Trophoblast cell (in vitro differentiated cells and primary cell): Measurements from ENCODE around the gene ATG10.

ENCODE experiments used
- DNase-seq, 2 donors: peaks; one replicate each; pipeline ENCODE4 v3.0.0-alpha.2; 2016
- H2AFZ ChIP-seq: 2 replicates; pipeline ENCODE4 v1.6.1; 2013; ENCODE audit warnings: low read length, moderate library complexity, mild to moderate bottlenecking; ENCODE audit not compliant: insufficient read depth, poor library complexity
- H2AK5ac ChIP-seq: 2 replicates; pipeline ENCODE4 v1.6.1; 2013; ENCODE audit warnings: mild to moderate bottlenecking, low read length
- H2BK120ac ChIP-seq: 2 replicates; pipeline ENCODE4 v1.6.1; 2013; ENCODE audit warnings: low read length, mild to moderate bottlenecking, moderate library complexity; ENCODE audit not compliant: insufficient read depth, poor library complexity
- H2BK12ac ChIP-seq: 2 replicates; pipeline ENCODE4 v1.6.1; 2013; ENCODE audit warnings: mild to moderate bottlenecking, low read length, moderate library complexity
- H2BK5ac ChIP-seq: 2 replicates; pipeline ENCODE4 v1.6.1; 2013; ENCODE audit warnings: low read length, low read depth, moderate library complexity, mild to moderate bottlenecking; ENCODE audit not compliant: poor library complexity
- H3K14ac ChIP-seq: 2 replicates; pipeline ENCODE4 v1.6.1; 2013; ENCODE audit warnings: mild to moderate bottlenecking, low read length
- H3K18ac ChIP-seq: 2 replicates; pipeline ENCODE4 v1.6.1; 2013; ENCODE audit warnings: mild to moderate bottlenecking, low read length
- H3K23ac ChIP-seq: 2 replicates; pipeline ENCODE4 v1.6.1; 2013; ENCODE audit warnings: low read length
- H3K27ac ChIP-seq: 2 replicates; pipeline ENCODE4 v1.5.1; 2013; ENCODE audit warnings: low read depth, mild to moderate bottlenecking, inconsistent platforms, low read length, moderate library complexity
- H3K27me3 ChIP-seq: 2 replicates; pipeline ENCODE4 v1.6.1; 2013; ENCODE audit warnings: inconsistent platforms, mild to moderate bottlenecking, low read length, moderate library complexity; ENCODE audit not compliant: insufficient read depth
- H3K36me3 ChIP-seq, 2 experiments: 1 replicate in 1 of 2; 2 replicates in 1 of 2; pipeline ENCODE4 v1.6.1; 2013; ENCODE audit warnings: low read length in 2 of 2, mild to moderate bottlenecking in 2 of 2, moderate library complexity in 1 of 2; ENCODE audit not compliant: insufficient read depth in 2 of 2, control insufficient read depth in 1 of 2
- H3K4ac ChIP-seq: 2 replicates; pipeline ENCODE4 v1.6.1; 2013; ENCODE audit warnings: low read depth, mild to moderate bottlenecking, low read length, moderate library complexity
- H3K4me1 ChIP-seq, 2 experiments: 1 replicate in 1 of 2; 2 replicates in 1 of 2; pipeline ENCODE4 v1.6.1; 2013; ENCODE audit warnings: low read length in 2 of 2, mild to moderate bottlenecking in 2 of 2, moderate library complexity in 1 of 2; ENCODE audit not compliant: insufficient read depth in 2 of 2, control insufficient read depth in 1 of 2
- H3K4me2 ChIP-seq: 2 replicates; pipeline ENCODE4 v1.6.1; 2013; ENCODE audit warnings: inconsistent platforms, mild to moderate bottlenecking, low read length, moderate library complexity
- H3K4me3 ChIP-seq: 2 replicates; pipeline ENCODE4 v1.5.1; 2013; ENCODE audit warnings: mild to moderate bottlenecking, low read depth, low read length, inconsistent platforms
- H3K79me1 ChIP-seq: one replicate; pipeline ENCODE4 v1.6.1; 2013; ENCODE audit warnings: low read length
- H3K79me2 ChIP-seq: 2 replicates; pipeline ENCODE4 v1.6.1; 2013; ENCODE audit warnings: low read length, mild to moderate bottlenecking; ENCODE audit not compliant: control insufficient read depth, insufficient read depth, poor library complexity
- H3K9ac ChIP-seq: 2 replicates; pipeline ENCODE4 v1.6.1; 2013; ENCODE audit warnings: mild to moderate bottlenecking, low read length
- H3K9me3 ChIP-seq: 2 replicates; pipeline ENCODE4 v1.6.1; 2013; ENCODE audit warnings: low read depth, mild to moderate bottlenecking, control low read depth, inconsistent platforms, low read length; ENCODE audit not compliant: insufficient read depth
- H4K12ac ChIP-seq: 2 replicates; pipeline ENCODE4 v1.6.1; 2013; ENCODE audit warnings: low read depth, mild to moderate bottlenecking, low read length, moderate library complexity
- H4K8ac ChIP-seq: 2 replicates; pipeline ENCODE4 v1.6.1; 2013; ENCODE audit warnings: low read depth, mild to moderate bottlenecking, low read length, moderate library complexity
- H4K91ac ChIP-seq: one replicate; pipeline ENCODE4 v1.6.1; 2013; ENCODE audit warnings: low read depth, mild to moderate bottlenecking, low read length, moderate library complexity
- WGBS: extraction: QIAGEN DNeasy Blood & Tissue Kit; methylation state at CpG from one replicate; pipeline ENCODE4 v1.1.7; 2013; ENCODE audit warnings: missing lambda C conversion rate; ENCODE audit not compliant: insufficient read length, insufficient coverage; ENCODE audit errors: extremely low coverage; 5-methylcytosine and 5-hydroxymethylcytosine counted together

The ATG10 gene

GRCh38 chr5:82276800-82277612 is 305.2 kb downstream of the ATG10 start:
- Histone ChIP-seq H2AK5ac (no peak overlapping the region), H3K4me3 (peak overlapping the region; percentile 21), H2BK5ac (no peak overlapping the region), H3K79me2 (peaks cover 8% of the 10 kb centered on the region), H3K4ac (peak overlapping the region; percentile 39), H3K14ac (no peak overlapping the region), H4K12ac (no peak overlapping the region), H3K9ac (no peak overlapping the region), H3K27ac (no peak overlapping the region), H3K36me3 (peaks cover 17 to 19% of the 10 kb centered on the region in 2 experiments), H2BK12ac (no peak overlapping the region), H4K8ac (no peak overlapping the region), H3K4me2 (peak overlapping the region; percentile 85), H2AFZ (no peak overlapping the region), H3K9me3 (no peaks in the 10 kb centered on the region), H3K4me1 (peaks cover 0 to 6% of the 10 kb centered on the region in 2 experiments), H3K27me3 (no peaks in the 10 kb centered on the region), H2BK120ac (no peak overlapping the region), H3K18ac (no peak overlapping the region), H3K79me1 (peaks cover 8% of the 10 kb centered on the region), H4K91ac (no peak overlapping the region), H3K23ac (no peak overlapping the region)
- WGBS = 100% methylated on average over 2 of the region's 11 CpGs
- DNase-seq = no peak

- Histone ChIP-seq H3K9ac (peak overlapping the region; percentile 98), H3K18ac (peak overlapping the region; percentile 63), H2AFZ (peak overlapping the region; percentile 30), H2BK120ac (peak overlapping the region; percentile 59), H3K27ac (peak overlapping the region; percentile 26), H3K4me1 (peaks cover 0 to 6% of the 10 kb centered on the region in 2 experiments), H3K4me3 (peak overlapping the region; percentile 95), H3K79me2 (peaks cover 8% of the 10 kb centered on the region), H3K14ac (peak overlapping the region; percentile 87), H2BK12ac (no peak overlapping the region), H3K23ac (no peak overlapping the region), H4K12ac (peak overlapping the region; percentile 86), H3K79me1 (peaks cover 8% of the 10 kb centered on the region), H4K8ac (peak overlapping the region; percentile 82), H4K91ac (peak overlapping the region; percentile 72), H3K36me3 (peaks cover 17 to 19% of the 10 kb centered on the region in 2 experiments), H2BK5ac (peak overlapping the region; percentile 53), H3K9me3 (no peaks in the 10 kb centered on the region), H3K4ac (peak overlapping the region; percentile 86), H3K4me2 (peak overlapping the region; percentile 85), H2AK5ac (peak overlapping the region; percentile 42), H3K27me3 (no peaks in the 10 kb centered on the region)
- peak in 1 of 2 donors; percentile 8 for DNase-seq
- WGBS = no CpG with 5 or more reads among the region's 15 CpGs
Measured at GRCh38 chr5:82277613-82277986, 305.8 kb downstream of the ATG10 start.

- H3K23ac ChIP-seq = no peak within 1 kb of the TSS
- peak; percentile 90 to 96 for DNase-seq
- peak within 1 kb of the TSS; percentile 59 for H2BK120ac ChIP-seq
- peaks cover 14 to 19% of the 10 kb centered on the region in 2 experiments for H3K36me3 ChIP-seq
- H2AFZ ChIP-seq = peak within 1 kb of the TSS; percentile 30
- peak within 1 kb of the TSS; percentile 98 for H3K9ac ChIP-seq
- peak within 1 kb of the TSS; percentile 86 for H4K12ac ChIP-seq
- H4K8ac ChIP-seq = peak within 1 kb of the TSS; percentile 94
- H2BK5ac ChIP-seq = peak within 1 kb of the TSS; percentile 53
- H3K27me3 ChIP-seq = no peaks in the 10 kb centered on the region
- no CpG with 5 or more reads among the region's 60 CpGs for WGBS
- peaks cover 8% of the 10 kb centered on the region for H3K79me2 ChIP-seq
- peak within 1 kb of the TSS; percentile 42 for H2AK5ac ChIP-seq
- peak within 1 kb of the TSS; percentile 26 for H3K27ac ChIP-seq
- H3K4me2 ChIP-seq = peak within 1 kb of the TSS; percentile 85
- H3K4ac ChIP-seq = peak within 1 kb of the TSS; percentile 86
- no peaks in the 10 kb centered on the region for H3K9me3 ChIP-seq
- peaks cover 8% of the 10 kb centered on the region for H3K79me1 ChIP-seq
- peak within 1 kb of the TSS; percentile 95 for H3K4me3 ChIP-seq
- H3K18ac ChIP-seq = peak within 1 kb of the TSS; percentile 63
- peak within 1 kb of the TSS; percentile 72 for H4K91ac ChIP-seq
- H2BK12ac ChIP-seq = no peak within 1 kb of the TSS
- peaks cover 0 to 6% of the 10 kb centered on the region in 2 experiments for H3K4me1 ChIP-seq
- H3K14ac ChIP-seq = peak within 1 kb of the TSS; percentile 87
Measured at GRCh38 chr5:82277987-82278710, 306.3 kb downstream of the ATG10 start, which contains the start of gene RPS23. Gene RPS23, minus strand, starts transcription at chr5:82278354. Its CDS starts 31 bp downstream, at chr5:82278323.

GRCh38 chr5:82278711-82279370 is 307.0 kb downstream of the ATG10 start:
- peaks cover 14 to 19% of the 10 kb centered on the region in 2 experiments for H3K36me3 ChIP-seq

More at GRCh38 chr5:82278711-82279370, 307.0 kb downstream of the ATG10 start:
- Histone ChIP-seq H3K79me1 (peaks cover 8% of the 10 kb centered on the region), H2BK120ac (no peak overlapping the region), H3K4me3 (no peak overlapping the region), H3K18ac (no peak overlapping the region), H2BK5ac (no peak overlapping the region), H2AK5ac (no peak overlapping the region), H3K4me1 (peaks cover 0 to 6% of the 10 kb centered on the region in 2 experiments), H3K23ac (no peak overlapping the region), H3K9me3 (no peaks in the 10 kb centered on the region), H4K8ac (peak overlapping the region; percentile 94), H3K14ac (no peak overlapping the region), H3K4ac (no peak overlapping the region), H2AFZ (peak overlapping the region; percentile 25), H3K9ac (no peak overlapping the region), H3K4me2 (peak overlapping the region; percentile 85), H3K27me3 (no peaks in the 10 kb centered on the region), H2BK12ac (no peak overlapping the region), H4K91ac (peak overlapping the region; percentile 56), H3K27ac (no peak overlapping the region), H4K12ac (peak overlapping the region; percentile 12), H3K79me2 (peaks cover 8% of the 10 kb centered on the region)
- no peak for DNase-seq
- no CpG with 5 or more reads among the region's 19 CpGs for WGBS
